B cell (primary cell): ENCODE results near the gene C3orf70. TPM values are rescaled to one million over a fixed set of nuclear protein-coding genes. Genes with fewer than 3 reads are reported as not detected.

ENCODE experiments used
- ATAC-seq: fragments of 200-7000 bp; cut with Tn5 transposase; one replicate; pipeline ENCODE4 v1.10.0; 2021; ENCODE audit warnings: low read depth, mild to moderate bottlenecking, moderate number of reproducible peaks, moderate library complexity
- CTCF ChIA-PET: fragments of 350-600 bp; sonication (Branson Sonifier 250); formaldehyde crosslinking; loops from one replicate; lab custom pipeline; 2021; ENCODE audit warnings: antibody characterized with exemption, inconsistent platforms; lab: Charles Lee
- POLR2A ChIA-PET: fragments of 350-600 bp; sonication (Branson Sonifier 250); formaldehyde crosslinking; loops from one replicate; lab custom pipeline; 2021; ENCODE audit warnings: antibody characterized with exemption; lab: Charles Lee
- DNase-seq: peaks from one replicate; pipeline ENCODE4 v3.0.0; 2013
- H2AFZ ChIP-seq: 2 replicates; pipeline ENCODE4 v1.6.1; 2012; ENCODE audit warnings: mild to moderate bottlenecking, low read depth, low read length; ENCODE audit not compliant: insufficient read depth, poor library complexity, severe bottlenecking
- H3K27ac ChIP-seq, 2 donors: 1 replicate in 1 of 2; 2 replicates in 1 of 2; pipeline ENCODE4 v1.5.1; 2012 to 2013; ENCODE audit warnings: low read length in 2 of 2, mild to moderate bottlenecking in 2 of 2, moderate library complexity in 1 of 2
- H3K27me3 ChIP-seq, 4 experiments: fragments of 200-600 bp in 1 of 4; sonication (generic) in 1 of 4; replicated peaks in 1 of 4; 1 replicate in 2 of 4; 2 replicates in 2 of 4; pipeline versions ENCODE4 v1.6.1 to v1.7.0; 2013 to 2016; ENCODE audit warnings: low read length in 3 of 4, mild to moderate bottlenecking in 2 of 4, mixed read lengths in 1 of 4, moderate library complexity in 1 of 4; ENCODE audit not compliant: insufficient read depth in 4 of 4, control insufficient read depth in 3 of 4; ENCODE audit errors: control extremely low read depth in 1 of 4
- H3K36me3 ChIP-seq, 2 experiments: replicated peaks in 1 of 2; 1 replicate in 1 of 2; 2 replicates in 1 of 2; pipeline versions ENCODE4 v1.6.1 to v1.7.1; 2013; ENCODE audit warnings: low read length in 1 of 2; ENCODE audit not compliant: insufficient read depth in 2 of 2, control insufficient read depth in 1 of 2; ENCODE audit errors: control extremely low read depth in 1 of 2, extremely low read depth in 1 of 2
- H3K4me1 ChIP-seq, 2 donors: fragments of 200-600 bp in 1 of 2; sonication (generic) in 1 of 2; 1 replicate in 1 of 2; 2 replicates in 1 of 2; pipeline versions ENCODE4 v1.5.1 to v1.6.1; 2013 to 2017; ENCODE audit warnings: low read length in 2 of 2; ENCODE audit not compliant: control insufficient read depth in 2 of 2, insufficient read depth in 2 of 2
- H3K4me2 ChIP-seq: replicated peaks from 2 replicates; pipeline ENCODE3; 2012; ENCODE audit warnings: mild to moderate bottlenecking, low read depth, low read length; ENCODE audit not compliant: poor library complexity, severe bottlenecking
- H3K4me3 ChIP-seq, 5 experiments: fragments of 200-600 bp in 1 of 5; sonication (generic) in 1 of 5; 1 replicate in 3 of 5; 2 replicates in 2 of 5; pipeline versions ENCODE4 v1.5.1 to v1.7.0; 2011 to 2016; ENCODE audit warnings: low read length in 4 of 5, mild to moderate bottlenecking in 4 of 5, low read depth in 2 of 5, control low read depth in 1 of 5, moderate library complexity in 1 of 5; ENCODE audit not compliant: insufficient read depth in 1 of 5; ENCODE audit errors: control extremely low read depth in 1 of 5, extremely low read depth in 1 of 5
- H3K79me2 ChIP-seq: fragments of 200-600 bp; sonication (generic); one replicate; pipeline ENCODE4 v1.6.0; 2016; ENCODE audit warnings: low read length; ENCODE audit not compliant: control insufficient read depth, insufficient read depth
- H3K9ac ChIP-seq: fragments of 200-600 bp; sonication (generic); 2 replicates; pipeline ENCODE4 v1.6.1; 2017; ENCODE audit warnings: mild to moderate bottlenecking, low read length, moderate library complexity
- H3K9me3 ChIP-seq, 3 donors: one replicate each; pipeline versions ENCODE4 v1.6.1 to v1.7.1; 2013; ENCODE audit warnings: low read length in 2 of 3; ENCODE audit not compliant: control insufficient read depth in 2 of 3, insufficient read depth in 1 of 3; ENCODE audit errors: control extremely low read depth in 1 of 3
- H4K20me1 ChIP-seq: 2 replicates; pipeline ENCODE4 v1.6.0; 2012; ENCODE audit warnings: mild to moderate bottlenecking, low read length; ENCODE audit not compliant: insufficient read depth, control insufficient read depth, poor library complexity, severe bottlenecking
- H3K27ac Mint-ChIP-seq: one replicate; pipeline ENCODE4 v1.8.0; 2021; ENCODE audit warnings: mixed read lengths
- H3K27me3 Mint-ChIP-seq: one replicate; pipeline ENCODE4 v1.8.0; 2021; ENCODE audit warnings: mixed read lengths
- H3K4me1 Mint-ChIP-seq: one replicate; pipeline ENCODE4 v1.8.0; 2021; ENCODE audit warnings: mixed read lengths
- H3K4me3 Mint-ChIP-seq: one replicate; pipeline ENCODE4 v1.8.0; 2021; ENCODE audit warnings: mixed read lengths
- H3K9me3 Mint-ChIP-seq: one replicate; pipeline ENCODE4 v1.8.0; 2022; ENCODE audit warnings: mixed read lengths; ENCODE audit not compliant: insufficient read depth
- EZH2 ChIP-seq: IDR thresholded peaks from 2 replicates; pipeline ENCODE4 v1.6.1; 2012; ENCODE audit warnings: borderline replicate concordance, low read depth, mild to moderate bottlenecking, moderate library complexity, low read length; ENCODE audit not compliant: insufficient read depth, poor library complexity, severe bottlenecking
- WGBS: methylation state at CpG from one replicate; pipeline ENCODE4 v1.1.5; 2013; ENCODE audit warnings: missing lambda C conversion rate; ENCODE audit not compliant: insufficient coverage; 5-methylcytosine and 5-hydroxymethylcytosine counted together
- intact Hi-C: fragments of 100-400 bp; cut with micrococcal nuclease; formaldehyde crosslinking; loops from one replicate; pipeline ENCODE4 v1.10.0; 2022
- polyA plus RNA-seq: library from polyadenylated mRNA; depleted of rRNA; stranded (reverse); fragments of >200 nt; gene quantifications from 2 replicates; pipeline ENCODE4 v1.2.3, GENCODE V29; 2012
- total RNA-seq, 2 donors: library from RNA; stranded (reverse); fragments of 120-200 nt in 1 of 2; gene quantifications; 1 replicate in 1 of 2; 2 replicates in 1 of 2; pipeline versions ENCODE4 v1.2.3 to v1.2.4, GENCODE V29; 2013 to 2022
- TF ChIP-seq, protein P1 (sequence below): fragments of 200-600 bp; IDR thresholded peaks from one replicate; pipeline ENCODE4 v1.8.0; 2022; ENCODE audit warnings: antibody characterized with exemption, mild to moderate bottlenecking

Gene C3orf70
- total and polyA plus RNA-seq, 2 donors (not counting 1 experiment from before 2014, with no cell fraction given): not detected

GRCh38 chr3:185060655-185061054 lies 92.2 kb downstream of the C3orf70 start:
- no peaks in the 10 kb centered on the region for H3K4me1 Mint-ChIP-seq
- Histone ChIP-seq H3K4me1 (no peaks in the 10 kb centered on the region), H2AFZ (no peak overlapping the region), H4K20me1 (no peaks in the 10 kb centered on the region), H3K27ac (no peak overlapping the region), H3K4me3 (no peak overlapping the region), H3K9ac (no peak overlapping the region), H3K27me3 (no peaks in the 10 kb centered on the region), H3K9me3 (peaks cover 0 to 28% (median 18%) of the 10 kb centered on the region in 3 donors), H3K4me2 (no peak overlapping the region), H3K36me3 (no peaks in the 10 kb centered on the region), H3K79me2 (no peaks in the 10 kb centered on the region)
- ChIA-PET POLR2A (no interaction called here), CTCF (no interaction called here)
- H3K9me3 Mint-ChIP-seq: peaks cover 19% of the 10 kb centered on the region
- H3K4me3 Mint-ChIP-seq: no peak overlapping the region
- no peaks in the 10 kb centered on the region for H3K27me3 Mint-ChIP-seq
- ATAC-seq (no peak), DNase-seq (no peak)
- no peak for TF ChIP-seq EZH2
- TF ChIP-seq, protein P1, sequence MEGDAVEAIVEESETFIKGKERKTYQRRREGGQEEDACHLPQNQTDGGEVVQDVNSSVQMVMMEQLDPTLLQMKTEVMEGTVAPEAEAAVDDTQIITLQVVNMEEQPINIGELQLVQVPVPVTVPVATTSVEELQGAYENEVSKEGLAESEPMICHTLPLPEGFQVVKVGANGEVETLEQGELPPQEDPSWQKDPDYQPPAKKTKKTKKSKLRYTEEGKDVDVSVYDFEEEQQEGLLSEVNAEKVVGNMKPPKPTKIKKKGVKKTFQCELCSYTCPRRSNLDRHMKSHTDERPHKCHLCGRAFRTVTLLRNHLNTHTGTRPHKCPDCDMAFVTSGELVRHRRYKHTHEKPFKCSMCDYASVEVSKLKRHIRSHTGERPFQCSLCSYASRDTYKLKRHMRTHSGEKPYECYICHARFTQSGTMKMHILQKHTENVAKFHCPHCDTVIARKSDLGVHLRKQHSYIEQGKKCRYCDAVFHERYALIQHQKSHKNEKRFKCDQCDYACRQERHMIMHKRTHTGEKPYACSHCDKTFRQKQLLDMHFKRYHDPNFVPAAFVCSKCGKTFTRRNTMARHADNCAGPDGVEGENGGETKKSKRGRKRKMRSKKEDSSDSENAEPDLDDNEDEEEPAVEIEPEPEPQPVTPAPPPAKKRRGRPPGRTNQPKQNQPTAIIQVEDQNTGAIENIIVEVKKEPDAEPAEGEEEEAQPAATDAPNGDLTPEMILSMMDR: no peak
- WGBS: 96% methylated on average over 2 of the region's 2 CpGs
- intact Hi-C loops: no loop called here
- no peak overlapping the region for H3K27ac Mint-ChIP-seq

- no peak for DNase-seq
- no peaks in the 10 kb centered on the region for H3K27me3 ChIP-seq
- peaks cover 23% of the 10 kb centered on the region for H3K9me3 Mint-ChIP-seq
- H3K27ac Mint-ChIP-seq: no peak overlapping the region
- H4K20me1 ChIP-seq: no peaks in the 10 kb centered on the region
- H2AFZ ChIP-seq: no peak overlapping the region
- no peaks in the 10 kb centered on the region for H3K27me3 Mint-ChIP-seq
- no CpG with 5 or more reads among the region's 2 CpGs for WGBS
- no peak overlapping the region for H3K27ac ChIP-seq
- no peak for TF ChIP-seq EZH2
- TF ChIP-seq, protein P1: no peak
- no peak overlapping the region for H3K9ac ChIP-seq
- no peak for ATAC-seq
- POLR2A ChIA-PET: no interaction called here
- CTCF ChIA-PET: no interaction called here
- no peaks in the 10 kb centered on the region for H3K36me3 ChIP-seq
- H3K4me3 Mint-ChIP-seq: no peak overlapping the region
- no peaks in the 10 kb centered on the region for H3K4me1 ChIP-seq
- H3K9me3 ChIP-seq: peaks cover 0 to 30% (median 19%) of the 10 kb centered on the region in 3 donors
- H3K79me2 ChIP-seq: no peaks in the 10 kb centered on the region
- intact Hi-C loops: no loop called here
- H3K4me2 ChIP-seq: no peak overlapping the region
- no peaks in the 10 kb centered on the region for H3K4me1 Mint-ChIP-seq
- H3K4me3 ChIP-seq: no peak overlapping the region
Observed at GRCh38 chr3:185059766-185060165, 93.1 kb downstream of the C3orf70 start.
